ENCODE data around the gene SLC5A8. TPM values are rescaled to one million over a fixed set of nuclear protein-coding genes. Genes with fewer than 3 reads are reported as not detected.

SLC5A8 gene
- total and polyA plus RNA-seq, 2 of the 4 experiments (the other 2 are of a cell fraction), result not detected

- intact Hi-C loops (cut with micrococcal nuclease) (no loop called here), dilution Hi-C loops (cut with HindIII; ENCODE audit: low sequenced_read_pairs, unreplicated experiment) (no loop called here), in situ Hi-C loops (cut with MboI; ENCODE audit: low sequenced_read_pairs) (no loop called here)
- ChIA-PET CTCF (no interaction called here), POLR2A (ENCODE audit: unreplicated experiment) (no interaction called here)
- H3K23ac ChIP-seq (ENCODE audit: low read depth, low read length), result no peak overlapping the region
- H2AK5ac ChIP-seq (ENCODE audit: low read depth, low read length), result no peak overlapping the region
- no peak overlapping the region for H3K4me2 ChIP-seq (ENCODE audit: low read depth, low read length)
- BruUV-seq (replicated peaks), result no TSS peak
- H4K8ac ChIP-seq (ENCODE audit: low read depth in 2 of 2, low read length in 2 of 2), result no peak overlapping the region
- no peaks in the 10 kb centered on the region for H4K20me1 ChIP-seq (ENCODE audit: insufficient read depth, low read length)
- H3K79me1 ChIP-seq (ENCODE audit: low read depth in 1 of 2, low read length in 2 of 2), result no peaks in the 10 kb centered on the region
- no peak overlapping the region for H2BK5ac ChIP-seq (ENCODE audit: low read depth, low read length, poor library complexity, severe bottlenecking)
- no peak overlapping the region for H3K9ac ChIP-seq (ENCODE audit: low read depth, low read length)
- no peak overlapping the region for H2BK15ac ChIP-seq (ENCODE audit: low read depth, low read length)
- no peaks in the 10 kb centered on the region for H3K36me3 ChIP-seq (ENCODE audit: control insufficient read depth, insufficient read depth, low read length)
- H2AK9ac ChIP-seq (replicated peaks; ENCODE audit: low read depth, low read length, poor library complexity), result no peak overlapping the region
- no peak overlapping the region for H3K18ac ChIP-seq (ENCODE audit: low read depth, low read length)
- H2BK20ac ChIP-seq (ENCODE audit: low read depth, low read length), result no peak overlapping the region
- ATAC-seq (ENCODE audit: low read depth) (no peak), DNase-seq (no peak)
- no peak overlapping the region for H3K4ac ChIP-seq (ENCODE audit: low read depth, low read length)
- TF ChIP-seq ELK1 (IDR thresholded peaks at IDR 0.05; ENCODE audit: borderline replicate concordance, low read depth, low read length), result no peak
- TF ChIP-seq MAZ (IDR thresholded peaks at IDR 0.05; ENCODE audit: borderline replicate concordance, low read depth, low read length), result no peak
- no peak for TF ChIP-seq CHD1 (IDR thresholded peaks at IDR 0.05; ENCODE audit: low read depth, low read length)
- TF ChIP-seq RAD21 (IDR thresholded peaks at IDR 0.05; ENCODE audit: low read length), result no peak
- TF ChIP-seq RCOR1 (IDR thresholded peaks at IDR 0.05; ENCODE audit: insufficient replicate concordance, low read length), result no peak
- TF ChIP-seq NFE2L2 (IDR thresholded peaks at IDR 0.05; ENCODE audit: low read depth, low read length), result no peak
- no peak for TF ChIP-seq CEBPB (IDR thresholded peaks at IDR 0.05; ENCODE audit: low read depth, low read length)
- no peak for TF ChIP-seq BHLHE40 (IDR thresholded peaks at IDR 0.05; ENCODE audit: low read depth, low read length)
- no peak for TF ChIP-seq CTCF (conservative IDR thresholded peaks at IDR 0.05; ENCODE audit: low read depth, low read length)
- no peak for TF ChIP-seq FOS (IDR thresholded peaks at IDR 0.05; ENCODE audit: low read depth, low read length)
- TF ChIP-seq POLR2A (IDR thresholded peaks at IDR 0.05; ENCODE audit: low read depth, low read length), result no peak
- TF ChIP-seq MAFK (IDR thresholded peaks at IDR 0.05; ENCODE audit: low read depth, low read length), result no peak
- no peak for TF ChIP-seq SMC3 (IDR thresholded peaks at IDR 0.05; ENCODE audit: low read depth, low read length)
- TF ChIP-seq RFX5 (IDR thresholded peaks at IDR 0.05; ENCODE audit: low read depth, low read length), result no peak
- TF ChIP-seq MXI1 (IDR thresholded peaks at IDR 0.05; ENCODE audit: borderline replicate concordance, low read depth, low read length), result no peak
- no peak for TF ChIP-seq USF2 (IDR thresholded peaks at IDR 0.05; ENCODE audit: low read depth, low read length)
- H2BK120ac ChIP-seq (ENCODE audit: low read depth, low read length), result no peak overlapping the region
- no peak overlapping the region for H3K56ac ChIP-seq (ENCODE audit: extremely low read depth, insufficient read depth, low read length)
- no peak overlapping the region for H4K5ac ChIP-seq (ENCODE audit: low read depth, low read length)
- no peaks in the 10 kb centered on the region for H3K9me1 ChIP-seq (ENCODE audit: insufficient read depth, low read length)
- no peaks in the 10 kb centered on the region for H3K4me1 ChIP-seq (ENCODE audit: control insufficient read depth, insufficient read depth, low read length)
- no CpG with 5 or more reads among the region's 3 CpGs for WGBS, 2 experiments (ENCODE audit: extremely low coverage in 2 of 2, insufficient read length in 1 of 2)
- no peak overlapping the region for H2AFZ ChIP-seq (replicated peaks; ENCODE audit: low read length, poor library complexity)
- no peak overlapping the region for H3K14ac ChIP-seq (replicated peaks; ENCODE audit: low read depth, low read length)
- no peaks in the 10 kb centered on the region for H3K9me3 ChIP-seq (ENCODE audit: control insufficient read depth, insufficient read depth, low read length)
- H3K27ac ChIP-seq (ENCODE audit: insufficient read depth, low read length), result no peak overlapping the region
- no peak overlapping the region for H3K4me3 ChIP-seq (ENCODE audit: insufficient read depth, low read depth, low read length)
- no peaks in the 10 kb centered on the region for H3K27me3 ChIP-seq (ENCODE audit: control insufficient read depth, insufficient read depth, low read length)
- H4K91ac ChIP-seq (ENCODE audit: insufficient read depth, low read depth, low read length), result no peak overlapping the region
Observed at GRCh38 chr12:101174541-101174940, 35.5 kb downstream of the SLC5A8 start.

Measured in IMR-90 (cell line).